ENCODE results near the gene FJX1.
A peak's percentile ranks its signal among the peaks of the same experiment; 100 is the strongest.

FJX1 gene

GRCh38 chr11:35639591-35640179 lies 21.4 kb downstream of the FJX1 start:
- no peak for TF ChIP-seq ZBTB7A (IDR thresholded peaks at IDR 0.05; ENCODE audit: low read depth)
- TF ChIP-seq REST (IDR thresholded peaks at IDR 0.05; ENCODE audit: low read depth), result no peak
- TF ChIP-seq USF1 (IDR thresholded peaks at IDR 0.05), result no peak
- no peak for TF ChIP-seq YY1 (IDR thresholded peaks at IDR 0.05; ENCODE audit: low read depth)
- no peak for TF ChIP-seq TAF1 (IDR thresholded peaks at IDR 0.05; ENCODE audit: low read depth)
- peak; percentile 64 for TF ChIP-seq MAX (IDR thresholded peaks at IDR 0.05)
- TF ChIP-seq NFIC (IDR thresholded peaks at IDR 0.05), result no peak
- peak; percentile 64; the same call in 1 of the 2 replicates for TF ChIP-seq EP300 (IDR thresholded peaks at IDR 0.05; ENCODE audit: borderline replicate concordance)
- no peak for TF ChIP-seq CREB1 (IDR thresholded peaks at IDR 0.05; ENCODE audit: low read depth)
- peak; percentile 92 for TF ChIP-seq TEAD4 (IDR thresholded peaks at IDR 0.05)
- peak; percentile 34; the same call in 1 of the 2 replicates for TF ChIP-seq TCF12 (IDR thresholded peaks at IDR 0.05; ENCODE audit: low read depth)
- peak; percentile 92 for TF ChIP-seq CEBPB (IDR thresholded peaks at IDR 0.05)
- no peak for TF ChIP-seq EGR1 (IDR thresholded peaks at IDR 0.05)
- TF ChIP-seq FOXM1 (IDR thresholded peaks at IDR 0.05; ENCODE audit: borderline replicate concordance, low read depth), result no peak
- TF ChIP-seq RAD21 (IDR thresholded peaks at IDR 0.05; ENCODE audit: low read depth), result no peak

- no peak for TF ChIP-seq FOXM1 (IDR thresholded peaks at IDR 0.05; ENCODE audit: borderline replicate concordance, low read depth)
- no peak for TF ChIP-seq YY1 (IDR thresholded peaks at IDR 0.05; ENCODE audit: low read depth)
- no peak for TF ChIP-seq MAX (IDR thresholded peaks at IDR 0.05)
- TF ChIP-seq REST (IDR thresholded peaks at IDR 0.05; ENCODE audit: low read depth), result no peak
- TF ChIP-seq EP300 (IDR thresholded peaks at IDR 0.05; ENCODE audit: borderline replicate concordance), result no peak
- TF ChIP-seq TEAD4 (IDR thresholded peaks at IDR 0.05), result no peak
- TF ChIP-seq TCF12 (IDR thresholded peaks at IDR 0.05; ENCODE audit: low read depth), result no peak
- no peak for TF ChIP-seq EGR1 (IDR thresholded peaks at IDR 0.05)
- no peak for TF ChIP-seq CREB1 (IDR thresholded peaks at IDR 0.05; ENCODE audit: low read depth)
- TF ChIP-seq TAF1 (IDR thresholded peaks at IDR 0.05; ENCODE audit: low read depth), result no peak
- no peak for TF ChIP-seq CEBPB (IDR thresholded peaks at IDR 0.05)
- TF ChIP-seq RAD21 (IDR thresholded peaks at IDR 0.05; ENCODE audit: low read depth), result no peak
- no peak for TF ChIP-seq NFIC (IDR thresholded peaks at IDR 0.05)
Observed at GRCh38 chr11:35641171-35641897, 23.1 kb downstream of the FJX1 start.

- no peak for TF ChIP-seq TEAD4 (IDR thresholded peaks at IDR 0.05)
- TF ChIP-seq TAF1 (IDR thresholded peaks at IDR 0.05; ENCODE audit: low read depth), result no peak
- no peak for TF ChIP-seq CREB1 (IDR thresholded peaks at IDR 0.05; ENCODE audit: low read depth)
- no peak for TF ChIP-seq MAX (IDR thresholded peaks at IDR 0.05)
- no peak for TF ChIP-seq EGR1 (IDR thresholded peaks at IDR 0.05)
- TF ChIP-seq EP300 (IDR thresholded peaks at IDR 0.05; ENCODE audit: borderline replicate concordance), result no peak
- no peak for TF ChIP-seq FOXM1 (IDR thresholded peaks at IDR 0.05; ENCODE audit: borderline replicate concordance, low read depth)
- no peak for TF ChIP-seq ZBTB7A (IDR thresholded peaks at IDR 0.05; ENCODE audit: low read depth)
Observed at GRCh38 chr11:35641964-35642363, 23.7 kb downstream of the FJX1 start.

GRCh38 chr11:35647421-35648093 lies 29.3 kb downstream of the FJX1 start:
- TF ChIP-seq ZBTB7A (IDR thresholded peaks at IDR 0.05; ENCODE audit: low read depth) (no peak), RAD21 (IDR thresholded peaks at IDR 0.05; ENCODE audit: low read depth) (no peak), CREB1 (IDR thresholded peaks at IDR 0.05; ENCODE audit: low read depth) (no peak), TCF12 (IDR thresholded peaks at IDR 0.05; ENCODE audit: low read depth) (no peak), FOXM1 (IDR thresholded peaks at IDR 0.05; ENCODE audit: borderline replicate concordance, low read depth) (no peak), TAF1 (IDR thresholded peaks at IDR 0.05; ENCODE audit: low read depth) (no peak), USF1 (IDR thresholded peaks at IDR 0.05) (no peak), YY1 (IDR thresholded peaks at IDR 0.05; ENCODE audit: low read depth) (no peak), CEBPB (IDR thresholded peaks at IDR 0.05) (no peak), TEAD4 (IDR thresholded peaks at IDR 0.05) (no peak), NFIC (IDR thresholded peaks at IDR 0.05) (no peak), EGR1 (IDR thresholded peaks at IDR 0.05) (no peak), MAX (IDR thresholded peaks at IDR 0.05) (no peak), EP300 (IDR thresholded peaks at IDR 0.05; ENCODE audit: borderline replicate concordance) (no peak), REST (IDR thresholded peaks at IDR 0.05; ENCODE audit: low read depth) (no peak)
